Heart left ventricle (tissue), 13 donors: ENCODE measurements around the gene HRG.

ENCODE experiments used
- CTCF ChIP-seq, 12 donors: fragments of 200-600 bp; sonication (generic) in 4 of 12; IDR thresholded peaks; one replicate each; pipeline versions ENCODE4 v1.5.0 to v1.8.0; 2018 to 2022; ENCODE audit warnings: antibody characterized with exemption in 12 of 12, mild to moderate bottlenecking in 5 of 12
- POLR2A ChIP-seq, 2 donors: fragments of 450-650 bp; IDR thresholded peaks; one replicate each; pipeline ENCODE4 v1.6.1; 2017; ENCODE audit warnings: antibody characterized with exemption in 2 of 2, mild to moderate bottlenecking in 2 of 2, moderate library complexity in 2 of 2
- donor health status: ischemic (EF 13 %, LVEDD 7.1; RV severe dilation, severe dysfunction).
- donor health status: DM: no; HTN: yes; CAD: no.
- donor health status: DM: no; HTN: no; CAD: no.
- donor health status: ischemic (EF 25% LVEDD 6.9; RV normal size, moderate dysfunction).
- donor health status: ischemic (EF 25% LVEDD 5.7; RV mildly dilated, moderate dysfunction).
- donor health status: ischemic (EF 35%, LVEDD 5.7; RV mildly dilated, moderate dysfunction).
- donor health status: nonischemic (EF 11% LVEDD 7.7; RV severe dilation, severe dysfunction).
- donor health status: DM: yes; HTN: yes; CAD: no.
- donor health status: PGD.
- donor health status: ischemic (EF 29% LVEDD 5.4; RV normal size, mild dysfunction).
- donor health status: nonischemic (EF 23%, LVEDD 6.1; RV moderate dilation, normal function).

- no peak for TF ChIP-seq POLR2A (IDR thresholded peaks at IDR 0.05)
- no peak for TF ChIP-seq CTCF (IDR thresholded peaks at IDR 0.05)
Measured at GRCh38 chr3:186644683-186645082, 21.1 kb upstream of the HRG start.
